22Rv1 (cell line): ENCODE results near the gene SH3RF3.

Source experiments
- H3K27ac ChIP-seq: fragments of 450-650 bp; 2 replicates; pipeline ENCODE4 v1.5.1; 2017
- CTCF ChIP-seq: fragments of 450-650 bp; IDR thresholded peaks from 2 replicates; pipeline ENCODE4 v1.5.1; 2017; ENCODE audit warnings: mild to moderate bottlenecking
- ZFX ChIP-seq: fragments of 450-650 bp; IDR thresholded peaks from 2 replicates; pipeline ENCODE4 v1.6.1; 2017; ENCODE audit warnings: antibody characterized with exemption, borderline replicate concordance

The SH3RF3 gene

GRCh38 chr2:109451671-109452070, 322.7 kb downstream of the SH3RF3 start:
- TF ChIP-seq CTCF (no peak), ZFX (no peak)
- no peak overlapping the region for H3K27ac ChIP-seq

- TF ChIP-seq ZFX (no peak), CTCF (no peak)
- no peak overlapping the region for H3K27ac ChIP-seq
Measured at GRCh38 chr2:109452318-109453305, 323.6 kb downstream of the SH3RF3 start.

GRCh38 chr2:109453371-109453995, 324.5 kb downstream of the SH3RF3 start:
- no peak overlapping the region for H3K27ac ChIP-seq
- no peak for TF ChIP-seq ZFX
- no peak for TF ChIP-seq CTCF

- no peak overlapping the region for H3K27ac ChIP-seq
- TF ChIP-seq ZFX = no peak
- no peak for TF ChIP-seq CTCF
Measured at GRCh38 chr2:109454304-109454703, 325.3 kb downstream of the SH3RF3 start.

GRCh38 chr2:109454765-109455394, 325.9 kb downstream of the SH3RF3 start:
- TF ChIP-seq ZFX = no peak
- TF ChIP-seq CTCF = no peak

GRCh38 chr2:109455731-109456691, 327.0 kb downstream of the SH3RF3 start:
- no peak overlapping the region for H3K27ac ChIP-seq
- TF ChIP-seq ZFX (no peak), CTCF (no peak)

More at GRCh38 chr2:109454765-109455394, 325.9 kb downstream of the SH3RF3 start:
- no peak overlapping the region for H3K27ac ChIP-seq
